Measurements from ENCODE around the gene DLL4.
"Not testable (repeated sequence)": the region's sequence is repeated elsewhere in the genome, so short reads cannot be mapped to it uniquely, and the experiment has no call there.

Gene DLL4

GRCh38 chr15:40949756-40950207, 20.6 kb downstream of the DLL4 start:
- H3K9me3 Mint-ChIP-seq: no peaks in the 10 kb centered on the region
- TF ChIP-seq CTCF (IDR thresholded peaks at IDR 0.05; ENCODE audit: unreplicated experiment in 3 of 3): no peak
- H3K36me3 Mint-ChIP-seq (ENCODE audit: low read depth): no peaks in the 10 kb centered on the region
- peaks cover 54% of the 10 kb centered on the region for H3K27me3 Mint-ChIP-seq (ENCODE audit: low read depth)
- H3K27ac Mint-ChIP-seq: no peak overlapping the region
- H3K4me3 Mint-ChIP-seq: peak overlapping the region in 2 of 3 experiments; percentile 8 to 14
- peaks cover 9% of the 10 kb centered on the region for H3K4me1 Mint-ChIP-seq

GRCh38 chr15:40951764-40952163, 22.6 kb downstream of the DLL4 start:
- Mint-ChIP-seq H3K9me3 (no peaks in the 10 kb centered on the region), H3K4me3 (peak overlapping the region; percentile 73 to 94 (median 92)), H3K27ac (no peak overlapping the region), H3K36me3 (ENCODE audit: low read depth) (no peaks in the 10 kb centered on the region), H3K4me1 (peaks cover 18% of the 10 kb centered on the region), H3K27me3 (ENCODE audit: low read depth) (peaks cover 41% of the 10 kb centered on the region)
- TF ChIP-seq CTCF (IDR thresholded peaks at IDR 0.05; ENCODE audit: unreplicated experiment in 3 of 3): no peak

- Mint-ChIP-seq H3K27me3 (ENCODE audit: low read depth) (peaks cover 39% of the 10 kb centered on the region), H3K9me3 (no peaks in the 10 kb centered on the region), H3K27ac (no peak overlapping the region), H3K4me3 (peak overlapping the region; percentile 92 to 94 (median 94)), H3K36me3 (ENCODE audit: low read depth) (no peaks in the 10 kb centered on the region), H3K4me1 (peaks cover 18% of the 10 kb centered on the region)
- no peak for TF ChIP-seq CTCF (IDR thresholded peaks at IDR 0.05; ENCODE audit: unreplicated experiment in 3 of 3)
Measured at GRCh38 chr15:40952301-40952900, 23.3 kb downstream of the DLL4 start.

GRCh38 chr15:40952901-40953712, 24.0 kb downstream of the DLL4 start, which contains the start of gene CHAC1:
Gene CHAC1 (plus strand): TSS chr15:40953471. CDS start chr15:40953584, 113 bp downstream.
- Mint-ChIP-seq H3K27ac (peak within 1 kb of the TSS; percentile 35 to 90 (median 58)), H3K9me3 (no peaks in the 10 kb centered on the region), H3K36me3 (ENCODE audit: low read depth) (no peaks in the 10 kb centered on the region), H3K4me3 (peak within 1 kb of the TSS; percentile 92 to 94 (median 94)), H3K27me3 (ENCODE audit: low read depth) (peaks cover 44% of the 10 kb centered on the region), H3K4me1 (peaks cover 25% of the 10 kb centered on the region)
- no peak for TF ChIP-seq CTCF (IDR thresholded peaks at IDR 0.05; ENCODE audit: unreplicated experiment in 3 of 3)

GRCh38 chr15:40953713-40954074, 24.6 kb downstream of the DLL4 start:
- no peak for TF ChIP-seq CTCF (IDR thresholded peaks at IDR 0.05; ENCODE audit: unreplicated experiment in 3 of 3)
- Mint-ChIP-seq H3K27me3 (ENCODE audit: low read depth) (peaks cover 39% of the 10 kb centered on the region), H3K4me1 (peaks cover 31% of the 10 kb centered on the region), H3K4me3 (peak overlapping the region; percentile 92 to 94 (median 94)), H3K27ac (peak overlapping the region in 2 of 3 experiments; percentile 35 to 63), H3K36me3 (ENCODE audit: low read depth) (no peaks in the 10 kb centered on the region), H3K9me3 (no peaks in the 10 kb centered on the region)

- Mint-ChIP-seq H3K27ac (peak overlapping the region in 2 of 3 experiments; percentile 35 to 63), H3K4me1 (peaks cover 36% of the 10 kb centered on the region), H3K27me3 (ENCODE audit: low read depth) (peaks cover 33% of the 10 kb centered on the region), H3K4me3 (peak overlapping the region; percentile 92 to 94 (median 94))
- H3K36me3 Mint-ChIP-seq (ENCODE audit: low read depth); H3K9me3 Mint-ChIP-seq: not testable (repeated sequence)
Measured at GRCh38 chr15:40954158-40954848, 25.2 kb downstream of the DLL4 start.

Data from nephron (organoid).